Fibroblast of skin of right quadriceps (primary cell): Measurements from ENCODE around the gene GPAT2.
"Not testable (repeated sequence)": the region's sequence is repeated elsewhere in the genome, so short reads cannot be mapped to it uniquely, and the experiment has no call there.

Source experiments
- DNase-seq: peaks from one replicate; pipeline ENCODE4 v3.0.0-alpha.2; 2013

Gene GPAT2

DNA sequence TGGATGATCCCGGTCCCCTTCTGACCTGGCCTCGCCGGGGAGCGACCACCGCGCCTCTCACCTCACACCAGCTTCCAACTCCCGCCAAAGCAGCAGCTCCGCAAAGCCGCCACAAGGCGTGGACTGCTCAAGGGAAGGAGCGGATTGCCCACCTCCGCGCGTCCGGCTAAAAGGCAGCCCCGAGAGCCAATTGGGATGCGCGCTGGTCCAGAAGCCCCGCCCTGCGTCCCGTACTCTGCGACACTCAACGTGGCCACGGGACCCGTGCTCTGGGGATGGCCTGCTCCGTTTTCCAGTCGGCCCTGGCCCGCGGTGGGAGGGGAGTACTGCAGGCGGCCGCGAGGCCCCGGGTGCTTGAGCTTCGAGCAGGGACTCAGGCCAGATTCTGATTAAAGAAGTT is at the start of gene GPAT2:
GPAT2 (minus strand) TSS at position 125 of the 400 bp plus-strand sequence. CDS start 2,557 bp downstream, outside the sequence.
- not testable (repeated sequence) for DNase-seq

GRCh38 chr2:96083989-96084857 is 49.5 kb upstream of the GPAT2 start:
- no peak for DNase-seq

DNA sequence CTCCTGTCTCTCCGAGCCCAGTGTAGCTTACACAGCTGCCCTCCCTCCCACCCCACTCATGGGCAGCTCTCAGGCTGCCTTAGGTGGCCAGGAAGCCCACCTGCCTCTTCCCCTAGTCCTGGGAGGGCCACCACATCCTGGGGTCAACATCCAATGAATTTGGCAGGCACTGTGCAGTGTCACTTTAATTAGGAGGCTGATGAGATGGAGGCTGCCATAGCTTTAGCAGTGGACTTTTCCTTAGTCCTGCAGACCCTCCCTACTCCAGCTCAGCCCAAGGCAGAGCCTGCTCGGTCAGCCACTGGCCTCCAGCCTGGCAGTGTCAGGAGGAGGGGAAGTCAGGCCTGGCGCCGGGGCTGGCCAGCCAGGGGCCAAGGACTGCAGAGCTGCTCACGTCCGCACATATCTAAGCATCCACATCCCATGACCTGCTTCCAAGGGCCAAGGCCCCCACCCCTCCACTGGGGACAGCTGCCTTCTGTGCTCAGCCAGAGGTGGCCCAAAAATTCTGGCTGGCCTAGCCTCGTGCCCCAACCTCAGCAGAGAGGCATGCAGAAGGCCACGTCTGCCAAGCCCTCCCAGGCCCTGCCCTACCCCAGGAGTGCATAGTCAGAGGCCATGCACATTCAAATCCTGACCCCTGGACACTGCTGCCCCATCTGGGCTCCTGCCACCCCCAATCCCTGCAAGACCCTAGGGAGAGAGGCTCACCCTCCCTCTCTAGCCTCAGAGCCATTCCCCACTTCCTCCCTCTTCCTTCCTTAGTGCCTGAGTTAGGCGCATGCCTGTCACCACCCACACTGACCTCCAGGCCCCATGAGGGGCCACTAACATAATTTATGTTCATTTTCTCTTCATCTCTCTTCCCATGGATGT is 48.6 kb upstream of the GPAT2 start:
- DNase-seq, result no peak

GRCh38 chr2:96082211-96083063 is 47.7 kb upstream of the GPAT2 start:
- no peak for DNase-seq

- DNase-seq, result no peak
Measured at GRCh38 chr2:96081042-96081441, 46.3 kb upstream of the GPAT2 start.

DNA sequence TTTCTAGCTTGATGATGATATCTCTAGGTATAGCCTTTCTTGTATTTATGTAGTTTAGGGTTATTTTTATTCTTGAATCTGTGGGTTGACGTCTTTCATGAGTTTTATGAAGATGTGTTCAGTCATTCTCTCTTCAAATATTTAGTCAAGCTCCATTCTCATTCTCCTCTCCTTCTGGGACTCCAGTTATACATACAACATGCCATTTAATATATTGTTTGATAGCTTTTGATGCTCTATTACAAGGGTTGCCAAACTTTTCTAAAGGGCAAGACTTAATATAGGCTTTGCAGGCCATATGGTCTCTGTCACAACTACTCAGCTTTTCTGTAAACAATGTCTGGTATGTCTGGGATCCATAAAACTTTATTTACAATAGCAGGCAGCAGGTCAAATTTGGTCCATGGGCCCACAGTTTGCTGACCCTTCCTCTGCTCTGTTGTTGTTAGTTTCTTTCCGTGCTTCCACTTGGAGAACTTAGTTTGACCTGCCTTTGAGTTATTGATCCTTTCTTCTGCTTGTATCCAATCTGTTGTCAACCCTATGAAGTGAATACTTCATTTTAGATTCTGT is 40.6 kb upstream of the GPAT2 start:
- no peak for DNase-seq

GRCh38 chr2:96074156-96074555 is 39.4 kb upstream of the GPAT2 start:
- no peak for DNase-seq

DNA sequence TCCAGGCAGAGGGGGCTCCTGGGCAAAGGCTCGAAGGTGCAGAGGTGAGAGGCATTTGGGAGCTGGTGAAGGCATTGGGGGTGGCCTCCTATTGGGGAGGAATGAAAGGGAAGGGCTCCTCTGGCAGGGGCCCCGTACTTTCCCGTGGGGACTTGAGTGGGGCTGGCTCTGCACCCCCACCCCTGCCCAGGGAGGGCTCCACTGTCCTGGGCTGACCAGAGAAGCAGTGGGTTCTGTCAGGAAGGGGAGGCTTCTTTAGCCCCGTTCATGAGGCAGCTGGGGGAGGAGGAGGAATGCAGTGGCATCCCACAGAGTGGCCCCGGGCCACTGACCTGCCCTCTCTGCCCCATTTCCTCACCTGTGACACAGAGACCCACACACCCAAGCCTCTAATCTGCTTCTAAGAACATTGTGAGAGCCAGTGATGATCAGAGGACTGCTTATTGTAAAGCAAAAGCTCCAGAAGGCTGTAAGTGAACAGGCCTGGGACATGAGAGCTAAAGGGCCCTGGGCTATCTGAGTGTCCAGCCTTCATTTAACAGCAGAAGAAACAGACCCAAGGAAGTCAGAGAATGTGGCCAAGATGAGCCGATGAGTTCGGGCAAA is 38.6 kb upstream of the GPAT2 start:
- no peak for DNase-seq

DNA sequence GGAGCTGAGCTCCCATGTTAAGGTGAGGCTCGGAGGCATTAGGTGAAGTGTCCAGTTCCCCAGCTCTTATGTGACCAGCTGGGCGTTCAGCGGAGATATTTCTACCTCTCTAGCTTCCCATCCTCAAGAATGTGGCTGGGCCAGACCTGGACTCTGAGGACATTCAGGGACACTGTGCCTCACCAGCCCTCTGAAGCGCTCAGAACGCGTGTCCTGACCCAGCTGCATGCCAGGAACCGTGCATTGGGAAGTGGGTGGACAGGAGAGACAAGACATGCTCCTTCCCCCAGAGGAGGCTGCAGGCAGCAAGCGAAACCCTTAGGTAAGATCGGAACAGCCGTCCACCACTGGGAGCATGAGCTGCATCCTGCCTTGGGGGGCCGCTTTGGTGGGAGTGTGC is 38.0 kb upstream of the GPAT2 start:
- DNase-seq, result no peak

GRCh38 chr2:96071977-96072491 is 37.3 kb upstream of the GPAT2 start:
- DNase-seq, result not testable (repeated sequence)

- not testable (repeated sequence) for DNase-seq
Measured at GRCh38 chr2:96071087-96071976, 36.6 kb upstream of the GPAT2 start.

- not testable (repeated sequence) for DNase-seq
Measured at GRCh38 chr2:96070351-96070750, 35.6 kb upstream of the GPAT2 start.

DNA sequence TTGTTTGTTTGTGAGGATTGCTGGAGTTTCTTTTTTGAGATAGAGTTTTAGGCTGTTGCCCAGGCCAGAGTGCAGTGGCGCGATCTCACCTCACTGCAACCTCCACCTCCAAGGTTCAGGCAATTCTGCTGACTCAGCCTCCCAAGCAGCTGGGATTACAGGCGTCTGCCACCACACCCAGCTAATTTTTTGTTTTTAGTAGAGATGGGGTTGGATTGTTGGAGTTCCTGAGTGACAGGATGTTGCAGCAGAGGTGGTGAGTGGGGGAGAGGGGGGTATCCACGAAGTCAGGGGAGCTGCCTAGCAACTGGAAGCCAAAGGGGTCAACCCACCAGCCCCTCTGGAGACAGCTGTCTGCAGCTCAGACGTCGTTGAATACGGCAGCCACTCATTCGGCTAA is 35.2 kb upstream of the GPAT2 start:
- not testable (repeated sequence) for DNase-seq

GRCh38 chr2:96067902-96068581 is 33.3 kb upstream of the GPAT2 start:
- DNase-seq, result not testable (repeated sequence)

DNA sequence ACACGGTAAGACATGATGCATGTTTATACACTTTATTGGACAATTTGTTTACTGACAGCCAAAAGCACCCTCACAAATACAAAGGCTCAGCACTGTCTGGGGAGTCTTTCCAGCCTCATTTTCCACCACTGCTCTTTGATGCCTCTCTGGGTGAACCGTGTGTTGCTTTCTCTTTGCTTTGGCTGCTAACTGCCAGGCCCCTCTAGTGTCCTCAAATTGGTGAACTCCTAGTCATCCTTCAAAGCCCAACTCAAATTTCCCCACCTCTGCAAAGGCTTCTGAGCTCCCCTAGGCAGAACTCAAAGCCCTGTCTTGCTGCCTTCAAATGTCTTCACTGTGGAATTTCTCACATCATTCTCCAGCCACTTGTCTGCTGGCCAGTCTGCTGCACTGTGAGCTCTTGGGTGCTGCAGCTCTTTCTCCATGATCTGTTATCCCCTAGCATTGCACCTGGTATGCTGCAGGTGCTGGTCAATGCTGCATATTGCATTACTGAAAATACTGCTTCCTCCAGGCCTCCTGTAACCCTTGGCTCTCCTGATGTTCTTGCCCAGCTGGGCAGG is 32.5 kb upstream of the GPAT2 start:
- not testable (repeated sequence) for DNase-seq

- not testable (repeated sequence) for DNase-seq
Measured at GRCh38 chr2:96066511-96066910, 31.8 kb upstream of the GPAT2 start.

- DNase-seq, result not testable (repeated sequence)
Measured at GRCh38 chr2:96065954-96066353, 31.2 kb upstream of the GPAT2 start.

GRCh38 chr2:96065381-96065930 is 30.7 kb upstream of the GPAT2 start:
- no peak for DNase-seq

- not testable (repeated sequence) for DNase-seq
Measured at GRCh38 chr2:96064760-96065159, 30.0 kb upstream of the GPAT2 start.
